AG09319 (cell line): ENCODE data around the gene ZFR2.

Experiments
- DNase-seq: peaks from one replicate; pipeline ENCODE4 v3.0.0-alpha.2; 2010; ENCODE audit warnings: low read depth; ENCODE audit errors: extremely low read depth
- CTCF ChIP-seq: IDR thresholded peaks from 2 replicates; pipeline ENCODE4 v1.5.1; 2011; ENCODE audit warnings: low read depth, mild to moderate bottlenecking, inconsistent platforms, low read length, moderate library complexity

Gene ZFR2

GRCh38 chr19:3773814-3774515, 94.9 kb downstream of the ZFR2 start:
- no peak for DNase-seq
- TF ChIP-seq CTCF, result no peak

DNA sequence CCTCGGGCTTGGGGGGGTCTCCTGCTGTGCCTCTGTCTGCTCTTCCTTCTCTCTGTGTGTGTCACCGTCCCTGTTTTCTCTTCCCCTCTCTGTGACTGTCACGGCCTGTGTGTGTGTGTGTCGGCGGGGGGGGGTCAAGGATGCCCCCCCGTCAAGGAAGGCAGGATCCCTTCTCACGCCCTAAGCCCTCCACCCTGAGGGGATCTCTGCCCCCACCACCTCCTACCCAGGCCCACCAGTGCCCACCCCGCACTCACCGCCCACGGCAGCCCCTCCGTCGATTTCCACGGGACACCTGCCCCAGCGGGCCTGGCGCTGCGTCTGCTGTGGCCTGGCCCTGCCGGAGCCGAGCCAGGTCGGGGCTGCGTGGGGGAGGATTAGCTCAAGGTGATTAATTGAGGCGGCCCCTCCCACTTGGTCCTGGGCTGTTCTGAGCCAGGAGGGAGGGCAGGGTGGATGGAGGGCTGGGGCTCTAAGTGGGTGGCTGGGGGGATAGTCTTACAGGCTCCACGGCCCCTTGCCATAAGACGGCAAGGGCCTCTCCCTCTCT, 96.9 kb downstream of the ZFR2 start, which contains the start of gene RAX2:
RAX2 (minus strand) TSS at position 323 of the 550 bp plus-strand sequence. CDS start 486 bp downstream, outside the sequence.
- TF ChIP-seq CTCF, result no peak
- DNase-seq, result no peak

DNA sequence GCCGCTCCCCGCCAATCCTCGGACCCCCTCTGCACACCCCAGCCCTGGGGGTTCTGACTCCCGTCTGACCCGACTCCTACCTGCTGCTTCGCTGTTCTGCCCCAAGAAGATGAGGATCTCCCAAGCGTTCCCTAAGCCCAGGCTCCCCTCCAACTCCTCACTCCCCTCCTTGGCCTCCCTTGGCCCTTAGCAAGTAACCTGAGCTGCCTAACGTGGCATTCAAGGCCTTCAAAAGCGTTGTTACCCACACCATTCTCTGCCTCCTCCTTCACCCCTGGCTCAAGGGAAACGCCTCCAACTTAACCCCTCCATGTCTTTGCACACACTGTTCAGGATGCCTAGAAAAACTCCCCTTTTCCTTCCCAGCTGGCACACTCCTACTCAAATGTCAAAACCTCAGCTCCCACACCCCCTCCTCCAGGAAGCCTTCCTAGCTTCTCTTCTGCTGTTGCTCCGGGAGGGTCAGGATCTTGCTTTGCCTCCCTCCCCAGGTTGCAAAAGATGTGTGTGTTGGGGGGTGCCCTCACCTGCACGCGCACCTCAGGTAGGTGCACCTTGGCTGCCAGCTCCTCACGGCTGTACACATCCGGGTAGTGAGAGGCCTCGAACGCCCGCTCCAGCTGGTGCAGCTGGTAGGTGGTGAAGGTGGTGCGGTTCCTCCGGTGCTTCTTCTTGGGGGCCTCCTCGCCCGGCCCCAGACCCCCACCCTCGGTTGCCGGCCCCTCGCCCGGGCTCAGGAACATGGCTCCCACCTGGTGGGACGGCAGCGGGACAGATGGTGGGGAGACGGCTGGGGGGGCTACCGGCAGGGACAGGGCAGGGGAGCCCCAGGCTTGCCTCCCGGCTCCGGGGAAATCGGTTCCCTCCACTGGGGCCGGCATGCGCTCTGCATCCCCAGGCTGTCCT, 97.6 kb downstream of the ZFR2 start:
- TF ChIP-seq CTCF, result no peak
- no peak for DNase-seq

DNA sequence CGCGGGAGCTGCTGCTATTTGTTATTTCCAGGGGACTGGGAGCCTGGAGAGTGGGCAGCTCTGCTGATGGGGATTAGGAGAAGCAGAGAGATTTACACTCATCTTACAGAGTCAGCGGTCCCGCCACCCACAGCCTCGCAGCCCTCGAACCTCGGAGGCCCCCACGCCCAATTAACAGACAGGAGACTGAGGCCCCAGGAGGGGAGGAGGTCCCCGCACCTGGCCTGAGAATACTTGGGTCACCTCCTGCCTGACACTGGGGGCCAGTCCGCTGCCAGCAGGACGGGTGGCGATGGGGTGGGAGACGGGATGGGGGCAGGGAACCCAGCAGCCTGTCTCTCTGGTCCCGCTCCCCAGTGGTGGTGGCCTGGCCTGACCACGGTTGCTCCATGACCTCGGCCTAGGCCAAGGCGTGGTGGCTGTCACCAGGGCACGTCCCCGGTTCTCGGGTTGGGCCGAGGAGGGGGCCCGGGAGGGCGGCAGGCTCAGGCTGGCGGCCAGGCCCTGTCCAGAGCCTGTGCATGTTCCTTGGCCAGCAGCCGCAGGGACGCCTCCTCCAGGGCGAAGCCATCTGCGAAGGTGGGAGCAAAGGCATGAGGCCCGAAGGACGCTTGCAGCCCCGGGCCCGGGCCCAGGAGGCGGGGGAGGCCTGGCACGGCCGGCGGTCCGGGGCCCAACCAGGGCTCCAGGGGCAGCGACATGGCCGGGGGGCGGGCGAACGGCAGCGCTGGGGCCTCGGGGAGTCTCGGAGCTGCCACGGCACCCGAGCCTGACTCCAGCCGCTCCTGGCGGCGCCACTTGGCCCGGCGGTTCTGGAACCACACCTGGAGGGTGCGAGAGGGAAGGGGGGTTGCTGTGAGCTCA, 98.5 kb downstream of the ZFR2 start:
- DNase-seq, result no peak
- TF ChIP-seq CTCF, result no peak

GRCh38 chr19:3769494-3769893, 99.3 kb downstream of the ZFR2 start:
- no peak for DNase-seq
- no peak for TF ChIP-seq CTCF

DNA sequence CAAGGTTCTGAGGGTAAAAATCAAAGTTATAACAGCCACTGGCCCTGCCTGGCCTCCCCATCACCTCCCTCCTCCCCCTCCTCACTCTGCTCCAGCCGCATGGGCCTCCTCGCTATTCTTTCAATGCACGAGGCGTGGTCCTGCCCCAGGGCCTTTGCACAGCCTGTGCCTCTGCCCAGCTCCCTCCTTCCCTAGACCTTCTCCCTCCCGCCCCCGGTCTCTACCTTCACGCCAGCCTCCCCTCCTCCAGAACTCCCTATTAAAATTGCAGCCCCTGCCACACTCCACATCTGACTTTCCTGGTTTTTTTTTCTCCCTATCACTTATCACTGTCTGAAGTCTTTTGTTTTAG, 100.1 kb downstream of the ZFR2 start:
- DNase-seq, result no peak
- TF ChIP-seq CTCF, result no peak
